Activated CD4-positive, alpha-beta T cell treated with anti-CD3 and anti-CD28 coated beads, Interleukin-2, amount 10 ng/mL, durations not matched to agents 7 days and 5 days (primary cell): ENCODE results near the gene SUGP1. TPM values are rescaled to one million over a fixed set of nuclear protein-coding genes. Genes with fewer than 3 reads are reported as not detected.
A peak's percentile ranks its signal among the peaks of the same experiment; 100 is the strongest.

Experiments used
- CTCF ChIA-PET: fragments of 350-600 bp; sonication (Branson Sonifier 250); formaldehyde crosslinking; loops from one replicate; lab custom pipeline; 2021; ENCODE audit warnings: antibody characterized with exemption; lab: Charles Lee
- POLR2A ChIA-PET: fragments of 350-600 bp; sonication (Branson Sonifier 250); formaldehyde crosslinking; loops from one replicate; lab custom pipeline; 2021; ENCODE audit warnings: antibody characterized with exemption; lab: Charles Lee
- DNase-seq: peaks from one replicate; pipeline ENCODE4 v3.0.0-alpha.2; 2020
- H3K27ac Mint-ChIP-seq: one replicate; pipeline ENCODE4 v1.8.0; 2021; ENCODE audit warnings: mild to moderate bottlenecking, moderate library complexity, mixed read lengths
- H3K27me3 Mint-ChIP-seq: one replicate; pipeline ENCODE4 v1.8.0; 2021; ENCODE audit warnings: mixed read lengths
- H3K36me3 Mint-ChIP-seq: one replicate; pipeline ENCODE4 v1.8.0; 2021; ENCODE audit warnings: low read depth, mixed read lengths
- H3K4me1 Mint-ChIP-seq: one replicate; pipeline ENCODE4 v1.8.0; 2021; ENCODE audit warnings: mixed read lengths
- H3K4me3 Mint-ChIP-seq: one replicate; pipeline ENCODE4 v1.8.0; 2021; ENCODE audit warnings: mild to moderate bottlenecking, moderate library complexity, mixed read lengths
- H3K9me3 Mint-ChIP-seq: one replicate; pipeline ENCODE4 v1.8.0; 2021; ENCODE audit warnings: mixed read lengths
- total RNA-seq, 2 experiments: library from RNA; stranded (reverse); gene quantifications; one replicate each; pipeline ENCODE4 v1.2.3, GENCODE V29; 2021

SUGP1 gene
- total RNA-seq, 2 experiments from 2014 or later, result 70.8 to 73.1 TPM

GRCh38 chr19:19278315-19278714 is 42.0 kb downstream of the SUGP1 start:
- peaks cover 2% of the 10 kb centered on the region for H3K4me1 Mint-ChIP-seq

GRCh38 chr19:19276851-19277250 is 43.5 kb downstream of the SUGP1 start:
- Mint-ChIP-seq H3K9me3 (no peaks in the 10 kb centered on the region), H3K4me1 (peaks cover 3% of the 10 kb centered on the region), H3K36me3 (peaks cover 10% of the 10 kb centered on the region), H3K27me3 (peaks cover 18% of the 10 kb centered on the region), H3K27ac (no peak overlapping the region), H3K4me3 (no peak overlapping the region)
- DNase-seq, result no peak
- CTCF ChIA-PET, result no interaction called here
- POLR2A ChIA-PET, result no interaction called here

More at GRCh38 chr19:19278315-19278714, 42.0 kb downstream of the SUGP1 start:
- no peak overlapping the region for H3K4me3 Mint-ChIP-seq
- peaks cover 10% of the 10 kb centered on the region for H3K27me3 Mint-ChIP-seq
- ChIA-PET POLR2A (no interaction called here), CTCF (interaction anchor here (0.5 to 1.9 kb wide), 2 partner anchors 10 to 82 kb away, joined by 3 to 5 read pairs; no protein-coding TSS in a partner anchor)
- no peak for DNase-seq
- peaks cover 10% of the 10 kb centered on the region for H3K36me3 Mint-ChIP-seq
- H3K9me3 Mint-ChIP-seq, result no peaks in the 10 kb centered on the region
- no peak overlapping the region for H3K27ac Mint-ChIP-seq

- CTCF ChIA-PET, result interaction anchor here (1.1 kb wide), 1 partner anchor 12 kb away, joined by 3 read pairs; no protein-coding TSS in a partner anchor
- H3K36me3 Mint-ChIP-seq, result peaks cover 10% of the 10 kb centered on the region
- H3K4me1 Mint-ChIP-seq, result peaks cover 3% of the 10 kb centered on the region
- peak overlapping the region; percentile 38 for H3K27ac Mint-ChIP-seq
- peaks cover 20% of the 10 kb centered on the region for H3K27me3 Mint-ChIP-seq
- H3K9me3 Mint-ChIP-seq, result no peaks in the 10 kb centered on the region
- no peak for DNase-seq
- POLR2A ChIA-PET, result no interaction called here
- no peak overlapping the region for H3K4me3 Mint-ChIP-seq
Observed at GRCh38 chr19:19276386-19276785, 43.9 kb downstream of the SUGP1 start.

GRCh38 chr19:19274716-19275565 is 45.4 kb downstream of the SUGP1 start:
- Mint-ChIP-seq H3K27me3 (peaks cover 20% of the 10 kb centered on the region), H3K4me1 (peaks cover 3% of the 10 kb centered on the region), H3K27ac (no peak overlapping the region), H3K9me3 (no peaks in the 10 kb centered on the region), H3K4me3 (no peak overlapping the region), H3K36me3 (peaks cover 8% of the 10 kb centered on the region)
- CTCF ChIA-PET, result interaction anchor here (1.1 kb wide), 1 partner anchor 14 kb away, joined by 3 read pairs; no protein-coding TSS in a partner anchor
- POLR2A ChIA-PET, result no interaction called here
- no peak for DNase-seq

- peaks cover 3% of the 10 kb centered on the region for H3K4me1 Mint-ChIP-seq
- no peak overlapping the region for H3K27ac Mint-ChIP-seq
- H3K9me3 Mint-ChIP-seq, result no peaks in the 10 kb centered on the region
- H3K27me3 Mint-ChIP-seq, result peaks cover 20% of the 10 kb centered on the region
- DNase-seq, result no peak
- peaks cover 8% of the 10 kb centered on the region for H3K36me3 Mint-ChIP-seq
- ChIA-PET CTCF (no interaction called here), POLR2A (no interaction called here)
- no peak overlapping the region for H3K4me3 Mint-ChIP-seq
Observed at GRCh38 chr19:19274146-19274545, 46.2 kb downstream of the SUGP1 start.

GRCh38 chr19:19271828-19272599 is 48.3 kb downstream of the SUGP1 start:
- Mint-ChIP-seq H3K27me3 (peaks cover 20% of the 10 kb centered on the region), H3K4me3 (no peak overlapping the region), H3K4me1 (peaks cover 3% of the 10 kb centered on the region), H3K27ac (no peak overlapping the region), H3K9me3 (no peaks in the 10 kb centered on the region), H3K36me3 (peaks cover 8% of the 10 kb centered on the region)
- CTCF ChIA-PET, result no interaction called here
- POLR2A ChIA-PET, result no interaction called here
- no peak for DNase-seq

- DNase-seq, result no peak
- H3K4me1 Mint-ChIP-seq, result peaks cover 3% of the 10 kb centered on the region
- H3K36me3 Mint-ChIP-seq, result peaks cover 5% of the 10 kb centered on the region
- no peak overlapping the region for H3K4me3 Mint-ChIP-seq
- H3K9me3 Mint-ChIP-seq, result no peaks in the 10 kb centered on the region
- H3K27me3 Mint-ChIP-seq, result peaks cover 20% of the 10 kb centered on the region
- H3K27ac Mint-ChIP-seq, result no peak overlapping the region
- CTCF ChIA-PET, result no interaction called here
- POLR2A ChIA-PET, result no interaction called here
Observed at GRCh38 chr19:19270749-19271571, 49.3 kb downstream of the SUGP1 start.

- peaks cover 3% of the 10 kb centered on the region for H3K4me1 Mint-ChIP-seq
- POLR2A ChIA-PET, result no interaction called here
- H3K36me3 Mint-ChIP-seq, result peaks cover 5% of the 10 kb centered on the region
- peaks cover 20% of the 10 kb centered on the region for H3K27me3 Mint-ChIP-seq
- no peaks in the 10 kb centered on the region for H3K9me3 Mint-ChIP-seq
- no peak for DNase-seq
- CTCF ChIA-PET, result no interaction called here
- no peak overlapping the region for H3K27ac Mint-ChIP-seq
- no peak overlapping the region for H3K4me3 Mint-ChIP-seq
Observed at GRCh38 chr19:19269952-19270694, 50.2 kb downstream of the SUGP1 start.

GRCh38 chr19:19268453-19269385 is 51.6 kb downstream of the SUGP1 start:
- Mint-ChIP-seq H3K36me3 (peaks cover under 1% of the 10 kb centered on the region), H3K27ac (no peak overlapping the region), H3K4me3 (no peak overlapping the region), H3K27me3 (peaks cover 20% of the 10 kb centered on the region), H3K9me3 (no peaks in the 10 kb centered on the region), H3K4me1 (peaks cover 3% of the 10 kb centered on the region)
- CTCF ChIA-PET, result interaction anchor here (0.5 kb wide), 1 partner anchor 900 kb away, joined by 3 read pairs; no protein-coding TSS in a partner anchor
- no peak for DNase-seq
- POLR2A ChIA-PET, result no interaction called here

- no peaks in the 10 kb centered on the region for H3K36me3 Mint-ChIP-seq
- H3K9me3 Mint-ChIP-seq, result no peaks in the 10 kb centered on the region
- H3K27ac Mint-ChIP-seq, result no peak overlapping the region
- peaks cover 25% of the 10 kb centered on the region for H3K27me3 Mint-ChIP-seq
- ChIA-PET CTCF (no interaction called here), POLR2A (no interaction called here)
- no peaks in the 10 kb centered on the region for H3K4me1 Mint-ChIP-seq
- no peak for DNase-seq
- H3K4me3 Mint-ChIP-seq, result no peak overlapping the region
Observed at GRCh38 chr19:19267305-19267704, 53.0 kb downstream of the SUGP1 start.

GRCh38 chr19:19263886-19264487 is 56.3 kb downstream of the SUGP1 start:
- POLR2A ChIA-PET, result no interaction called here
- Mint-ChIP-seq H3K9me3 (no peaks in the 10 kb centered on the region), H3K4me3 (no peak overlapping the region), H3K27ac (no peak overlapping the region), H3K4me1 (peaks cover 2% of the 10 kb centered on the region), H3K36me3 (no peaks in the 10 kb centered on the region), H3K27me3 (peaks cover 41% of the 10 kb centered on the region)
- CTCF ChIA-PET, result no interaction called here
- no peak for DNase-seq
